ENCODE results near the gene CPNE8. TPM values are rescaled to one million over a fixed set of nuclear protein-coding genes. Genes with fewer than 3 reads are reported as not detected.
"Not testable (repeated sequence)": the region's sequence is repeated elsewhere in the genome, so short reads cannot be mapped to it uniquely, and the experiment has no call there.

The CPNE8 gene
- total RNA-seq, 4 donors from 2014 or later, result 11.1 to 35.2 (median 16.7) TPM

DNA sequence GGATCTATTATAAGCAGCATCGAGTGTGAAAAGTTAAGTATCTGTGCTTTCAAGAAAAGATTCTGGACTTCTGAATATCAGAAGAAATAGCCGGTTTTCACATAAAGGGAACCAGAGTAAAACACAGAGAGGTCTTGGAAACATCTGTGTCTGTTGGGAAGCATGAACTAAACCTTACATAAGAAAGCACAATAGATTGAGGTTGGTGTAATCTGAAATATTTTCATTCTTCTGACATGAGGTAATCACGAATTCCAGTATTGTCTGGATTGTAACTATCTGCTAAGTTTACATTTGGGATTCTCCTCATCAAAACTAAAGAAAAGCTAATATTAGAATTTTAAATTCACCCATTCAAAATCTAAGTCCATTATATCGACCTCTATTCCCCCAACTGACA is 161.3 kb downstream of the CPNE8 start:
- no peak for DNase-seq
- Histone ChIP-seq H3K36me3 (no peaks in the 10 kb centered on the region), H3K27ac (no peak overlapping the region), H3K4me3 (no peak overlapping the region), H3K27me3 (no peaks in the 10 kb centered on the region), H3K4me1 (no peaks in the 10 kb centered on the region), H3K9me3 (no peaks in the 10 kb centered on the region)
- intact Hi-C loops (cut with DNase I; ENCODE audit: low total_unique reads), result no loop called here
- TF ChIP-seq, protein P1, sequence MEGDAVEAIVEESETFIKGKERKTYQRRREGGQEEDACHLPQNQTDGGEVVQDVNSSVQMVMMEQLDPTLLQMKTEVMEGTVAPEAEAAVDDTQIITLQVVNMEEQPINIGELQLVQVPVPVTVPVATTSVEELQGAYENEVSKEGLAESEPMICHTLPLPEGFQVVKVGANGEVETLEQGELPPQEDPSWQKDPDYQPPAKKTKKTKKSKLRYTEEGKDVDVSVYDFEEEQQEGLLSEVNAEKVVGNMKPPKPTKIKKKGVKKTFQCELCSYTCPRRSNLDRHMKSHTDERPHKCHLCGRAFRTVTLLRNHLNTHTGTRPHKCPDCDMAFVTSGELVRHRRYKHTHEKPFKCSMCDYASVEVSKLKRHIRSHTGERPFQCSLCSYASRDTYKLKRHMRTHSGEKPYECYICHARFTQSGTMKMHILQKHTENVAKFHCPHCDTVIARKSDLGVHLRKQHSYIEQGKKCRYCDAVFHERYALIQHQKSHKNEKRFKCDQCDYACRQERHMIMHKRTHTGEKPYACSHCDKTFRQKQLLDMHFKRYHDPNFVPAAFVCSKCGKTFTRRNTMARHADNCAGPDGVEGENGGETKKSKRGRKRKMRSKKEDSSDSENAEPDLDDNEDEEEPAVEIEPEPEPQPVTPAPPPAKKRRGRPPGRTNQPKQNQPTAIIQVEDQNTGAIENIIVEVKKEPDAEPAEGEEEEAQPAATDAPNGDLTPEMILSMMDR (IDR thresholded peaks at IDR 0.05), result no peak
- TF ChIP-seq POLR2A (IDR thresholded peaks at IDR 0.05), result no peak

DNA sequence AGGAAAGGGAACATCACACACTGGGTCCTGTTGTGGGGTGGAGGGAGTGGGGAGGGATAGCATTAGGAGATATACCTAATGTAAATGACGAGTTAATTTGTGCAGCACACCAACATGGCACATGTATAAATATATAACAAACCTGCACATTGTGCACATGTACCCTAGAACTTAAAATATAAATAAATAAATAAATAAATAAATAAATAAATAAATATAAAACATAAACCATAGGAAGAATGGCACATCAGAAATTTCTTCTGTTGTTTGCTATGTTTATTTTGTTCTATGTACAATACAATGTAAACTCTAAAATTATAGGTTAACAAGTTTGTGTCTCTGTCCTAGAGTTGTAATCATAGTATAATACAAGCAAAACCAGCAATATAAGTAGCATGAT is 162.9 kb downstream of the CPNE8 start:
- intact Hi-C loops (cut with DNase I; ENCODE audit: low total_unique reads); H3K4me1 ChIP-seq; H3K9me3 ChIP-seq; H3K27ac ChIP-seq; H3K4me3 ChIP-seq; H3K36me3 ChIP-seq; H3K27me3 ChIP-seq; DNase-seq: not testable (repeated sequence)

DNA sequence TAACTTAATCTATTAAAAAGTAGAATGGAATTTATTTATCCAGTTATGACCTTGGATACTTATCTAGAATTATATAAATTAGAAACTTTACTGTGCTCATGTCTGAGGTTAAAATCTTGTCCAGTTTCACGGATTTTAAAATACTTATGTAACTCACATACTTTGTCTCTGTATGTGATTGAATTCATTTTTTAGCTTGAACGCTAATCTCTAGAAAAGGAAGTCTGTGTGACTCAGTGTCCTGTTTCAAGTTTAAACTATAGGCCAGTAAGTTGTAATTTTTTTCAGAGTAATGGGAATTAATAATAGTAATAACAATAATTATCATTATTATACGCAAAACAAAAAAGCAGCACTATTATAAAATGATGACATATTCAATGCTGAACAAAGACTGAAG is 168.6 kb downstream of the CPNE8 start:
- intact Hi-C loops (cut with DNase I; ENCODE audit: low total_unique reads), result no loop called here
- H3K36me3 ChIP-seq, result no peaks in the 10 kb centered on the region
- H3K27me3 ChIP-seq, result no peaks in the 10 kb centered on the region
- H3K4me3 ChIP-seq, result no peak overlapping the region
- TF ChIP-seq, protein P1 (IDR thresholded peaks at IDR 0.05), result no peak
- no peak for TF ChIP-seq POLR2A (IDR thresholded peaks at IDR 0.05)
- no peak for DNase-seq
- H3K27ac ChIP-seq, result no peak overlapping the region
- H3K4me1 ChIP-seq, result no peaks in the 10 kb centered on the region
- H3K9me3 ChIP-seq, result no peaks in the 10 kb centered on the region

DNA sequence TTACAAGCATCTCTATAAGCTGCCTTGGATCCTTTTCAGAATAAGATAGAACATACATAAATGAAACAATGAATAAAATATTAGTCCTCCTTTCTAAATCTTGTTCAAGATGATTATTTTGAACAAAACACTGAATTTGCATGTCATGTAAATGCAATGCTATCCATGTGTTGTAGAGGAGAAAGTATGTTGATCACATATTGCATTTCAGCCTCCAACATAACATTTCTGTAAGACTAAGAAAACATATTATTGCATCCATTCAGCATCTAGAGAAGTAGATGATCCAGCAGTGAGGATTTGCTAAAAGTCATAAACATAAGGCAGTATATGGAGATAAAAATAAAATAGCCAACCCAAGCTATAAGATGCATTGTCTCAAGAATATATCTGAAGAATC is 172.6 kb downstream of the CPNE8 start:
- TF ChIP-seq, protein P1 (IDR thresholded peaks at IDR 0.05), result no peak
- no peak for TF ChIP-seq POLR2A (IDR thresholded peaks at IDR 0.05)
- Histone ChIP-seq H3K27ac (no peak overlapping the region), H3K36me3 (no peaks in the 10 kb centered on the region), H3K27me3 (no peaks in the 10 kb centered on the region), H3K4me3 (no peak overlapping the region), H3K9me3 (no peaks in the 10 kb centered on the region), H3K4me1 (no peaks in the 10 kb centered on the region)
- intact Hi-C loops (cut with DNase I; ENCODE audit: low total_unique reads), result no loop called here
- no peak for DNase-seq

- no peak for TF ChIP-seq POLR2A (IDR thresholded peaks at IDR 0.05)
- TF ChIP-seq, protein P1 (IDR thresholded peaks at IDR 0.05), result no peak
- H3K4me3 ChIP-seq, result no peak overlapping the region
- DNase-seq, result no peak
- intact Hi-C loops (cut with DNase I; ENCODE audit: low total_unique reads), result no loop called here
- no peaks in the 10 kb centered on the region for H3K4me1 ChIP-seq
- no peak overlapping the region for H3K27ac ChIP-seq
- H3K36me3 ChIP-seq, result no peaks in the 10 kb centered on the region
- H3K27me3 ChIP-seq, result no peaks in the 10 kb centered on the region
- no peaks in the 10 kb centered on the region for H3K9me3 ChIP-seq
These were observed 176.5 kb downstream of the CPNE8 start for GRCh38 chr12:38728894-38729293.

- Histone ChIP-seq H3K36me3 (no peaks in the 10 kb centered on the region), H3K27ac (no peak overlapping the region), H3K4me1 (no peaks in the 10 kb centered on the region), H3K4me3 (no peak overlapping the region), H3K9me3 (no peaks in the 10 kb centered on the region), H3K27me3 (no peaks in the 10 kb centered on the region)
- DNase-seq, result no peak
- intact Hi-C loops (cut with DNase I; ENCODE audit: low total_unique reads), result no loop called here
- TF ChIP-seq, protein P1 (IDR thresholded peaks at IDR 0.05), result no peak
- TF ChIP-seq POLR2A (IDR thresholded peaks at IDR 0.05), result no peak
These were observed 183.7 kb downstream of the CPNE8 start for GRCh38 chr12:38721611-38722252.
